SJSA1 (cell line): ENCODE results near the gene GAB2. TPM values are rescaled to one million over a fixed set of nuclear protein-coding genes. Genes with fewer than 3 reads are reported as not detected.
"Not testable (repeated sequence)": the region's sequence is repeated elsewhere in the genome, so short reads cannot be mapped to it uniquely, and the experiment has no call there.

Source experiments
- DNase-seq, 2 experiments: peaks; one replicate each; pipeline ENCODE4 v3.0.0-alpha.2; 2015 to 2020; ENCODE audit warnings: low spot score in 2 of 2, low read depth in 1 of 2
- H3K27ac ChIP-seq: fragments of 250-450 bp; sonication (Bioruptor Pico); 2 replicates; pipeline ENCODE4 v1.5.1; 2020; ENCODE audit warnings: mild to moderate bottlenecking, moderate library complexity
- H3K27me3 ChIP-seq: fragments of 250-450 bp; sonication (Bioruptor Pico); replicated peaks from 2 replicates; pipeline ENCODE4 v1.5.1; 2020; ENCODE audit warnings: mild to moderate bottlenecking, moderate library complexity
- H3K36me3 ChIP-seq: fragments of 250-450 bp; sonication (Bioruptor Pico); 2 replicates; pipeline ENCODE4 v1.5.1; 2020; ENCODE audit warnings: mild to moderate bottlenecking
- H3K4me1 ChIP-seq: fragments of 250-450 bp; sonication (Bioruptor Pico); replicated peaks from 2 replicates; pipeline ENCODE4 v1.6.1; 2021; ENCODE audit warnings: mild to moderate bottlenecking
- H3K4me3 ChIP-seq: fragments of 250-450 bp; sonication (Bioruptor Pico); 2 replicates; pipeline ENCODE4 v1.5.1; 2020; ENCODE audit warnings: mild to moderate bottlenecking
- H3K9me3 ChIP-seq: fragments of 250-450 bp; sonication (Bioruptor Pico); replicated peaks from 2 replicates; pipeline ENCODE4 v1.5.1; 2020; ENCODE audit warnings: mild to moderate bottlenecking
- total RNA-seq: library from RNA; depleted of rRNA; stranded (reverse); fragments of >200 nt; shearing (Covaris generic); gene quantifications from 2 replicates; pipeline ENCODE4 v1.2.3, GENCODE V29; 2014

GAB2 gene
- total RNA-seq, 1 experiment from 2014 or later: 3.2 TPM

DNA sequence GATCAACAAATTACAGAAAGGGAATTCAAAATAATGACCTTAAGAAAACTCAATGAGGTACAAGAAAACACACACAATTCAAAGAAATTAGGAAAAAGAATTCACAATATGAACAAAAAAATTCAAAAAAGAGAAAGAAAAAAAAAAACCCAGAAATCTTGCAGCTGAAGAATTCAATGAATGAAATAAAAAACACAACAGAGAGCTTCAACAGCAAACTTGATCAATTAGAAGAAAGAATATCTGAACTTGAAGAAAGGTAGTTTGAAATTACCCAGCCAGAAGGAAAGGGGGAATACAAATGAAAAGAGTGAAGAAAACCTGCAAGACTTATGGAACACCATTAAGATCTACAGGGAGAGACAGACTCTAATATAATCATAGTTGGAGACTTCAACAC is 176.1 kb downstream of the GAB2 start:
- DNase-seq: no peak
- no peaks in the 10 kb centered on the region for H3K27me3 ChIP-seq
- no peak overlapping the region for H3K27ac ChIP-seq
- no peak overlapping the region for H3K4me3 ChIP-seq
- no peaks in the 10 kb centered on the region for H3K4me1 ChIP-seq
- no peaks in the 10 kb centered on the region for H3K9me3 ChIP-seq
- no peaks in the 10 kb centered on the region for H3K36me3 ChIP-seq

GRCh38 chr11:78239781-78240180 is 177.8 kb downstream of the GAB2 start:
- Histone ChIP-seq H3K27me3 (no peaks in the 10 kb centered on the region), H3K9me3 (no peaks in the 10 kb centered on the region), H3K4me1 (no peaks in the 10 kb centered on the region), H3K4me3 (no peak overlapping the region), H3K27ac (no peak overlapping the region), H3K36me3 (no peaks in the 10 kb centered on the region)
- DNase-seq: no peak

GRCh38 chr11:78237293-78238046 is 180.2 kb downstream of the GAB2 start:
- no peaks in the 10 kb centered on the region for H3K4me1 ChIP-seq
- no peak for DNase-seq
- no peak overlapping the region for H3K4me3 ChIP-seq
- no peaks in the 10 kb centered on the region for H3K27me3 ChIP-seq
- no peak overlapping the region for H3K27ac ChIP-seq
- H3K9me3 ChIP-seq: no peaks in the 10 kb centered on the region
- no peaks in the 10 kb centered on the region for H3K36me3 ChIP-seq

DNA sequence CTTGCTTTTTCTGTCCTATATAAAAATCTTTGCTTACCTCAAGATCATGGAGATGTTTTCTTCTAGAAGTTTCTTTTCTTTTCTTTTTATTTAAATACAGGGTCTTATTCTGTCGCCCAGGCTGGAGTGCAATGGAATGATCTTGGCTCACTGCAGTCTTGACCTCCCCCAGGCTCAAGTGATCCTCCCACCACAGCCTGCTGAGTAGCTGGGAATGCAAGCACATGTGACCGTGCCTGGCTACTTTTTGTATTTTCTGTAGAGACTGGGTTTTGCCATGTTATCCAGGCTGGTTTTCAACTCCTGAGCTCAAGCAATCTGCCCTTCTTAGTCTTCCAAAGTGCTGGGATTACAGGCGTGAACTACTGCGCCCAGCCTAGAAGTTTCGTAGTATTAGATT is 183.6 kb downstream of the GAB2 start:
- DNase-seq: no peak
- Histone ChIP-seq H3K27ac (no peak overlapping the region), H3K9me3 (no peaks in the 10 kb centered on the region)

DNA sequence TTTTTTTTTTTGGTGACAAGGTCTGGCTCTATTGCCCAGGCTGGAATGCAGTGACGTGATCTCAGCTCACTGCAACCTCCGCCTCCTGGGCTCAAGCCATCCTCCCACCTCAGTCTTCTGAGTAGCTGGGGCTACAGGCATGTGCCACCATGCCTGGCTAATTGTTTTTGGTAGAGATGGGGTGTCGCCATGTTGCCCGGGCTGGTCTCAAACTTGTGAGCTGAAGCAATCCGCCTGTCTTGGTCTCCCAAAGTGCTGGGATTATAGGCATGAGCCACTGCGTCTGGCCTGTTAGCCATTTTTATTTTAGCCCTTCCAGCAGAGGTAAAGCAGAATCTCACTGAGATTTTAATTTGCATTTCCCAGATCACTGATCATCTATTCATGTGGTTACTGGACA is 184.6 kb downstream of the GAB2 start:
- not testable (repeated sequence) for H3K27me3 ChIP-seq, H3K36me3 ChIP-seq, H3K27ac ChIP-seq, DNase-seq, H3K4me1 ChIP-seq, H3K9me3 ChIP-seq, H3K4me3 ChIP-seq

More for the DNA sequence above, 183.6 kb downstream of the GAB2 start:
- Histone ChIP-seq H3K4me1 (no peaks in the 10 kb centered on the region), H3K36me3 (no peaks in the 10 kb centered on the region), H3K27me3 (no peaks in the 10 kb centered on the region), H3K4me3 (no peak overlapping the region)

DNA sequence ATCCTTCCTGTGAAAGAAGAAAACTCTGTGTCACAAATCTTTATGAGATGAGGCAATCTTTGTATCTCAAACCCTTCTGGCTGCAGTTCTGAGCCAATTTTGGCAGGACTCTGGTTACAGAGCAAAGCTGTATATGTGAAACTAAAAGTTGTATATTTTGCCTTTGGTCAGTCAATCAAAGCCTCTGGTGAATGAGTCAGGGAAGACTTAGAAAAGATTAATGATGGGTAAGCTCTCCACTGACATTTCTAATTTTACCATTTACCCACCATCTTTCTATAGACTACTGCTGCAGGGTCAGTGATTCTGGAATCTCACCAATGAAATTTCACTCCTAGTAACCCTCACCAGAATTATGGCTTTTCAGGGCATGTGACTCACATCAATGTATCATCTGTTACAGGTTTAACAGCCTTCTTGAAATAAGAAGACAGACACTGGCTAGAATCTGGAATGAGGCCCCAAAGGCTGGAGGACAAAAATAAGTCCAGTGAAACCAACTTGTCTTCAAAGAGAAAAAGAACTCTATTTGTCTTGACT is 185.6 kb downstream of the GAB2 start:
- no peak overlapping the region for H3K4me3 ChIP-seq
- no peaks in the 10 kb centered on the region for H3K27me3 ChIP-seq
- no peak for DNase-seq
- no peaks in the 10 kb centered on the region for H3K4me1 ChIP-seq
- no peak overlapping the region for H3K27ac ChIP-seq
- no peaks in the 10 kb centered on the region for H3K9me3 ChIP-seq
- H3K36me3 ChIP-seq: no peaks in the 10 kb centered on the region

DNA sequence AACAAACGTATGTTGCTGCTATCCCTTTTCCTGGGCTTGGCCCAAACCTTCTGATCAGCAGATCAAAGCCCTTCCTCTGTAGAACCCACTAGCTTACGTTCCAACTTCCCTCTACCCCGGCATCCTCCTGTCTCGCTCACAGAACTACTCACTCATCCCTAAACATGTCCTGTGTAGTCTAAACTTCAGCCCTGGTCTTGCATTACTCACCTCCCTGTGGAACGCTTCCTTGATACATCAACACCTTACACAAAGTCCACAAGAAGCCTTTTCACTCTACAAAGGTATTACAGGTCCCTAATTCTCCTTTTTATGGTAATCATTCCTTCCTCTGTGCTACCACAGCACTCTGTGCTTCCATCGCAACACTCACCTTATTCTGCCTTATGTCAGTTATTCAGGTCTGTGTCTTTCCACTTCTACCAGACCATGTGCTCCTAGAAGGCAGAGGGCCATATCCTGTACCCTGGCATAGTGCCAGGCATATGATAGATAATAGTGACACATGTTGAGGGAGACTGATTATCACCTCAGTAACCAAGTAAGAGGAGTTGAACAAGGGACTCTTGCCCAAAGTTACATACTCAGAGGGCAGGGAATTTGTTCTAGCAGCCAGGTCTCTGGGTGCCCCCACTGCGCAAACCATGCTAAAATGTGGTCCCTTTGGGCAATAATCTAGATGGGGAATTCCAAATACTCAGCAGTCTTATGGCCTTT is 187.3 kb downstream of the GAB2 start:
- no peak overlapping the region for H3K4me3 ChIP-seq
- no peaks in the 10 kb centered on the region for H3K9me3 ChIP-seq
- H3K4me1 ChIP-seq: no peaks in the 10 kb centered on the region
- no peak overlapping the region for H3K27ac ChIP-seq
- DNase-seq: no peak
- no peaks in the 10 kb centered on the region for H3K36me3 ChIP-seq
- no peaks in the 10 kb centered on the region for H3K27me3 ChIP-seq

GRCh38 chr11:78229106-78229505 is 188.5 kb downstream of the GAB2 start:
- Histone ChIP-seq H3K4me1 (no peaks in the 10 kb centered on the region), H3K27me3 (no peaks in the 10 kb centered on the region), H3K27ac (no peak overlapping the region), H3K9me3 (no peaks in the 10 kb centered on the region), H3K4me3 (no peak overlapping the region), H3K36me3 (no peaks in the 10 kb centered on the region)
- no peak for DNase-seq

GRCh38 chr11:78228467-78228866 is 189.2 kb downstream of the GAB2 start:
- no peak overlapping the region for H3K4me3 ChIP-seq
- H3K9me3 ChIP-seq: no peaks in the 10 kb centered on the region
- DNase-seq: peak in 1 of 2 experiments; percentile 3
- no peak overlapping the region for H3K27ac ChIP-seq
- no peaks in the 10 kb centered on the region for H3K36me3 ChIP-seq
- H3K4me1 ChIP-seq: no peaks in the 10 kb centered on the region
- H3K27me3 ChIP-seq: no peaks in the 10 kb centered on the region

DNA sequence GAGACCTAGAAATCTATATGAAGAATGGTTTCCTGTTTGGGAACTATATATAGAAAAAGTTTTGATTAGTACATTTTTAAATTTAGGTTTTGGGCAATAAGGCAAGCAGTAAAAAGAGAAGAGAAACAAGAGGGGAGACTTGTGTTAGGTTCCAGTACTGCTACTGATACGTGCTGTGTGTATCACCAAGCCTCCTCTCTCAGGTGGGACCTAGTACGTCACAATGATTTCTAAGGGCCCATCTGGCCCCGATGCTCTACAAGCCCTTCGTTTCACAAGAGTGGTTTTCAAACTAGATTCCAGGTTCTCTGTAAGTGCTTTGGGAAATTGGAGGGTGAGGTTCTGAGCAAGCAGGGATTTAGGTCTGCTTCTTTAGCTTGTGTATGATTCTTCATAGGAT is 189.7 kb downstream of the GAB2 start:
- Histone ChIP-seq H3K4me3 (no peak overlapping the region), H3K4me1 (no peaks in the 10 kb centered on the region), H3K27ac (no peak overlapping the region), H3K27me3 (no peaks in the 10 kb centered on the region), H3K36me3 (no peaks in the 10 kb centered on the region), H3K9me3 (no peaks in the 10 kb centered on the region)
- DNase-seq: no peak

- DNase-seq: no peak
- Histone ChIP-seq H3K27me3 (no peaks in the 10 kb centered on the region), H3K9me3 (no peaks in the 10 kb centered on the region), H3K4me3 (no peak overlapping the region), H3K4me1 (no peaks in the 10 kb centered on the region), H3K36me3 (no peaks in the 10 kb centered on the region), H3K27ac (no peak overlapping the region)
Measured at GRCh38 chr11:78226684-78227680, 190.6 kb downstream of the GAB2 start.

- no peak for DNase-seq
- H3K4me1 ChIP-seq: no peaks in the 10 kb centered on the region
- no peaks in the 10 kb centered on the region for H3K27me3 ChIP-seq
- no peaks in the 10 kb centered on the region for H3K36me3 ChIP-seq
- H3K27ac ChIP-seq: no peak overlapping the region
- no peak overlapping the region for H3K4me3 ChIP-seq
- H3K9me3 ChIP-seq: no peaks in the 10 kb centered on the region
Measured at GRCh38 chr11:78224906-78225420, 192.7 kb downstream of the GAB2 start.

DNA sequence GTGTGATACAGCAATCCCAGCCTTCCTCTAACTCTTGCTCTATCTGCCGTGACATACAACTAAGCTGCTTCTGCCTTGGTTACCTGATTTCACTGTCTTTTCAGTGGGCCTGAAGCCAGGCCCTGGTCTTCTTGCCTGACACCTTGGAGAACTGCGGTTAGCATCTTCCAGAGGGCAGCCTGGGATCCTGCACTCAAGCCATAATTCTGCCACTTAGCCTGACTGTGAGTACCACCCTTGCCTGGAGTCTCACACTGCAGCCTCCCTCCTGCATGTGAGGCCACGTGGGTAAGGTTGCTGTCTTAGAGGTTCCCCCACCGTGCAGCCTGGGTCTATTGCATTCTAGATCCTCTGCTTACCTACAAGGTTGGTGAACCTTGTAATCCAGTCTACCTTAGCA is 193.1 kb downstream of the GAB2 start:
- DNase-seq: no peak
- no peaks in the 10 kb centered on the region for H3K36me3 ChIP-seq
- no peaks in the 10 kb centered on the region for H3K4me1 ChIP-seq
- H3K27ac ChIP-seq: no peak overlapping the region
- H3K9me3 ChIP-seq: no peaks in the 10 kb centered on the region
- H3K27me3 ChIP-seq: no peaks in the 10 kb centered on the region
- no peak overlapping the region for H3K4me3 ChIP-seq
